ENCODE data around the gene PRIM1. TPM values are rescaled to one million over a fixed set of nuclear protein-coding genes. Genes with fewer than 3 reads are reported as not detected.

PRIM1 gene
- total RNA-seq, 1 experiment from 2014 or later = 52.5 TPM

Other genes starting within 250 kb of the PRIM1 start
- 10.7 and 14.8 TPM in 2 replicates for gene RBMS2, start 230.5 kb downstream of the PRIM1 start, total RNA-seq (2014; rRNA removed; shearing (Covaris generic))
- gene BAZ2A, start 122.0 kb downstream of the PRIM1 start, total RNA-seq (2014; rRNA removed; shearing (Covaris generic)) = 24.0 and 29.0 TPM in 2 replicates
- gene ATP5F1B, start 106.3 kb downstream of the PRIM1 start, total RNA-seq (2014; rRNA removed; shearing (Covaris generic)) = 559 and 577 TPM in 2 replicates
- 112 and 181 TPM in 2 replicates for gene PTGES3, start 64.0 kb downstream of the PRIM1 start, total RNA-seq (2014; rRNA removed; shearing (Covaris generic))
- gene NACA, start 27.0 kb downstream of the PRIM1 start, total RNA-seq (2014; rRNA removed; shearing (Covaris generic)) = 1,267 and 1,373 TPM in 2 replicates
- 0.84 and 1.5 TPM in 2 replicates for gene HSD17B6, start 11.0 kb upstream of the PRIM1 start, total RNA-seq (2014; rRNA removed; shearing (Covaris generic))
- not detected in 2 replicates for gene SDR9C7, start 182.1 kb upstream of the PRIM1 start, total RNA-seq (2014; rRNA removed; shearing (Covaris generic))
- gene RDH16, start 205.3 kb upstream of the PRIM1 start, total RNA-seq (2014; rRNA removed; shearing (Covaris generic)) = not detected in 2 replicates

All from M059J (cell line).